Kidney (tissue), 14 donors: ENCODE results near the gene EBF3. TPM values are rescaled to one million over a fixed set of nuclear protein-coding genes. Genes with fewer than 3 reads are reported as not detected.

Experiments
- DNase-seq, 5 donors: peaks; one replicate each; pipeline ENCODE4 v3.0.0-alpha.2; 2013 to 2020
- FAIRE-seq: peaks from 2 replicates; lab custom pipeline; 2012; peaks lifted over from hg19 to GRCh38; lab: Jason Lieb, UNC
- H3K27ac ChIP-seq, 2 donors: one replicate each; pipeline ENCODE4 v1.7.0; 2013; ENCODE audit warnings: low read depth in 2 of 2, low read length in 2 of 2, inconsistent platforms in 1 of 2
- H3K27me3 ChIP-seq: one replicate; pipeline ENCODE4 v1.7.1; 2013; ENCODE audit warnings: low read length, inconsistent platforms; ENCODE audit not compliant: control insufficient read depth, insufficient read depth
- H3K36me3 ChIP-seq, 3 donors: one replicate each; pipeline versions ENCODE4 v1.7.0 to v1.7.1; 2013; ENCODE audit warnings: low read length in 3 of 3, control low read depth in 1 of 3, inconsistent platforms in 1 of 3; ENCODE audit not compliant: insufficient read depth in 3 of 3, control insufficient read depth in 2 of 3
- H3K4me1 ChIP-seq, 3 donors: one replicate each; pipeline versions ENCODE4 v1.7.0 to v1.7.1; 2013; ENCODE audit warnings: low read length in 3 of 3, inconsistent platforms in 1 of 3, low read depth in 1 of 3; ENCODE audit not compliant: control insufficient read depth in 2 of 3, insufficient read depth in 2 of 3
- H3K4me3 ChIP-seq, 3 donors: one replicate each; pipeline versions ENCODE4 v1.7.0 to v1.8.1; 2013; ENCODE audit warnings: low read length in 3 of 3, control low read depth in 1 of 3, inconsistent platforms in 1 of 3
- H3K9ac ChIP-seq, 3 donors: one replicate each; pipeline versions ENCODE4 v1.7.0 to v1.7.1; 2013; ENCODE audit warnings: low read length in 3 of 3, control low read depth in 1 of 3, inconsistent platforms in 1 of 3
- H3K9me3 ChIP-seq, 3 donors: one replicate each; pipeline versions ENCODE4 v1.7.0 to v1.7.1; 2013; ENCODE audit warnings: low read length in 3 of 3, control low read depth in 1 of 3, inconsistent platforms in 1 of 3; ENCODE audit not compliant: control insufficient read depth in 2 of 3, insufficient read depth in 1 of 3
- intact Hi-C: fragments of 100-400 bp; cut with DNase I; formaldehyde crosslinking; loops from one replicate; pipeline ENCODE4 v1.11.1; 2022
- polyA plus RNA-seq: library from polyadenylated mRNA; stranded (reverse); fragments of 350-450 nt; fragmentation: Illumina TruSeq; extraction: RNeasy Lipid Tissue Mini Kit (QIAGEN cat#74804); gene quantifications from one replicate; pipeline ENCODE4 v1.2.3, GENCODE V29; 2014; ENCODE audit warnings: low read depth, low replicate concordance; ENCODE audit not compliant: insufficient read depth
- total RNA-seq: library from RNA; stranded (reverse); fragmentation: NEBNext Ultra II Directional; extraction: Animal tissue kit (Norgen Biotek cat#: 25700); gene quantifications from one replicate; pipeline ENCODE4 v1.2.1, GENCODE V29; 2021
- TF ChIP-seq, protein P1 (sequence below): IDR thresholded peaks from 3 replicates; pipeline ENCODE4 v1.5.1; 2012; ENCODE audit warnings: mild to moderate bottlenecking, moderate library complexity, borderline replicate concordance; ENCODE audit not compliant: insufficient read depth; ENCODE audit errors: extremely low read depth
- donor health status: control.
- donor health status: control.
- donor health status: control.
- donor health status: control.
- donor health status: control.
- donor health status: DM: yes; HTN: yes; CAD: no.
- donor health status: Normal renal cell carcinoma (clear cell type).

The EBF3 gene
- total and polyA plus RNA-seq, 2 donors from 2014 or later = 0.09 to 0.98 TPM

DNA sequence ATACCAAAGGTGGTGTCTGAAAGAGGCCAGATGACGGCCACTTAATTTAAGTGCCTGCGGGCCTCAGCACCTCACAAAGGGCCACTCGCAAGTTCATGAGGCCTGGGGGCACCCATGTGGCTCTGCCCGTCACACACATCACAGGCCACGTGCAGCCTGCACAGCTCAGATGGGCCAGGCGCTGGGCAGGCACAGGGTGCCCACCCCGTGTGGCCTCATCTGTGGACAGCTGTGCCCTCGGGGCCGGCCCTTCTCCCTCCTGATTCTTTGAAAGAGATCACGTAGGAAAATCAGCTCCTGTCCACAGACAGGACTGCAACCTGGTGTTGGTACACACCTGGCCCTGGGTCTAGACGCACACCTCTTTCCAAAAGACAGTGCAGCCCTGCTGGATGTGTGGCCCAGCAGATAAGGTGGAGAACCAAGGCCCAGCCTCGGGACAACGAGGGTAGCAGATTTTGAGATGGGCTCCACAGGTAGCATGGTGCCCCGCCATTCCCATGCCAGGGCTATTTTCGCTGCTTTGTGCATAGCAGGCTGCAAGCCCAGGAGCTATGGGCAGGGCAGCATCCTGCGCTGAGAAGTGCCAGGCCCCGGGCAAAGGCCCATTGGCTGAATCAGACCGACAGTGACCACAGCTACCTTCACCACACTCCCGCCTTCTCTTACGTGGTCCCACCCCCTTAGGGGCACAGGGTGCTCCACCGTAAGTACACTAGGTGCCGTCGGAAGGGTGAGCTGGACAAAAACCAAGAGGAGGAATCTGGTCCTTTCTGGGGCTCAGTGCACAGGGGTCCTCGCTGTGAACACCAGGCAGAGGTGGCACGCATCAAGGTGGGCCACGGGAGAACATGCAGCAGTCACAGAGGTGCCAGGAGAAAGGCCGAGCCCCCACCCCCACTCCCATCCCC is 124.5 kb downstream of the EBF3 start:
- no peak for DNase-seq

DNA sequence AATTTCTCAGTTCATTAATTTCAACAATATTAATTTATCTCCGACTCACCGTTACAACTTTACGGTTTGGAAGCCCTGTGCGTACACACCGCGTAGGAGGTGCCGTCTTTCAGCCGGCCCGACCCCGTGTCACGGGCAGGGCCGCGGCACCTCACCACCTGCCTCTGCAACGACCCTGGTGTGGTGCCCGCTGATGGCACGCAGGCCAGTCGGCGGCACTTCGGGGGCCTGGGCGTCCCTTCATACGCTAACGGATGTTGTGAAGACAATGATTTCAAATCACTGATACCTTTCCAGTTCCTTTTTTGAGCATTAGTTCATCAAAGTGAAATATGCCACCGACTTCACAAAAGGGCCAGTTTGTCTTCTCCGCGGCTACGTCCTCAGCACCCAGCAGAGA is 125.3 kb downstream of the EBF3 start:
- no peaks in the 10 kb centered on the region for H3K4me1 ChIP-seq
- H3K9me3 ChIP-seq = no peaks in the 10 kb centered on the region
- TF ChIP-seq, protein P1, sequence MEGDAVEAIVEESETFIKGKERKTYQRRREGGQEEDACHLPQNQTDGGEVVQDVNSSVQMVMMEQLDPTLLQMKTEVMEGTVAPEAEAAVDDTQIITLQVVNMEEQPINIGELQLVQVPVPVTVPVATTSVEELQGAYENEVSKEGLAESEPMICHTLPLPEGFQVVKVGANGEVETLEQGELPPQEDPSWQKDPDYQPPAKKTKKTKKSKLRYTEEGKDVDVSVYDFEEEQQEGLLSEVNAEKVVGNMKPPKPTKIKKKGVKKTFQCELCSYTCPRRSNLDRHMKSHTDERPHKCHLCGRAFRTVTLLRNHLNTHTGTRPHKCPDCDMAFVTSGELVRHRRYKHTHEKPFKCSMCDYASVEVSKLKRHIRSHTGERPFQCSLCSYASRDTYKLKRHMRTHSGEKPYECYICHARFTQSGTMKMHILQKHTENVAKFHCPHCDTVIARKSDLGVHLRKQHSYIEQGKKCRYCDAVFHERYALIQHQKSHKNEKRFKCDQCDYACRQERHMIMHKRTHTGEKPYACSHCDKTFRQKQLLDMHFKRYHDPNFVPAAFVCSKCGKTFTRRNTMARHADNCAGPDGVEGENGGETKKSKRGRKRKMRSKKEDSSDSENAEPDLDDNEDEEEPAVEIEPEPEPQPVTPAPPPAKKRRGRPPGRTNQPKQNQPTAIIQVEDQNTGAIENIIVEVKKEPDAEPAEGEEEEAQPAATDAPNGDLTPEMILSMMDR = no peak
- H3K27ac ChIP-seq = no peak overlapping the region
- no peaks in the 10 kb centered on the region for H3K36me3 ChIP-seq
- no peak overlapping the region for H3K4me3 ChIP-seq
- intact Hi-C loops = no loop called here
- no peaks in the 10 kb centered on the region for H3K27me3 ChIP-seq
- FAIRE-seq (no peak), DNase-seq (no peak)
- no peak overlapping the region for H3K9ac ChIP-seq

More for the DNA sequence above, 124.5 kb downstream of the EBF3 start:
- Histone ChIP-seq H3K27me3 (no peaks in the 10 kb centered on the region), H3K4me3 (no peak overlapping the region), H3K36me3 (no peaks in the 10 kb centered on the region), H3K27ac (no peak overlapping the region), H3K9me3 (no peaks in the 10 kb centered on the region), H3K9ac (no peak overlapping the region), H3K4me1 (no peaks in the 10 kb centered on the region)
- intact Hi-C loops = no loop called here
- no peak for FAIRE-seq
- TF ChIP-seq, protein P1 = no peak

DNA sequence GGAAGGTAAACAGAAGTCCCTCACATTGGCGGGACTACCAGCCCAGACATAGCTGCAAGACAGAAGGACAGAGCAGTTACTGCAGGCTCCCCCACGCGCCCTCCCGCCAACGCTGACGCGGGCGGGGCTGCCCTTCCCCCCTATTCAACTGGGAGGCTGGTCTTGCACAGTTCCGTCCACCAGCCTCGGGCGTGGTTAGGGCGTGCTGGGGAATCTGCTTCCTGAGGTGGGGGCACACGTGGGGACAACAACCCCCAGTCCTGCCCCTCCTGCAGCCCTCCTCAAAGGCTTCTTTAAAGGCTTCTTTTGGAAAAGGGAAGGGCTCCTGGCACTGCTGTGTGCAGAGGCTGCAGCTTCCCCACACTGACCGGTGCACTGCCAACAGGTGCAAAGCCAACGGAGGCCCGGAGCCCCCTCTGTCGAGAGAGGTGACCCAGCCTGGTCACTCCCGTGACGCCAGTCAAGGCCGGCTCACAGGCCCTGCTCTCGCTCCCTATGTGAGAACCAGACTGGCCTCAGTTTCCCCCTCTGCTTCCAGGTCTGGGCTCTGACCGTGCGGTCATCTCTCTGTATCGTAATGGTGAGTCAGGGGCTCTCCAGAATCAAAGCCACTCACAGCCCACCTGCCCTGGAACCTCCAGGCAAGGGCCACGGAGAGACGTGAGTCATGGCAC is 126.0 kb downstream of the EBF3 start:
- DNase-seq (no peak), FAIRE-seq (no peak)
- no peaks in the 10 kb centered on the region for H3K27me3 ChIP-seq
- intact Hi-C loops = no loop called here
- no peak overlapping the region for H3K27ac ChIP-seq
- no peaks in the 10 kb centered on the region for H3K9me3 ChIP-seq
- H3K36me3 ChIP-seq = no peaks in the 10 kb centered on the region
- no peak overlapping the region for H3K4me3 ChIP-seq
- no peaks in the 10 kb centered on the region for H3K4me1 ChIP-seq
- TF ChIP-seq, protein P1 = no peak
- H3K9ac ChIP-seq = no peak overlapping the region
